ENCODE results near the gene KRT72. TPM values are rescaled to one million over a fixed set of nuclear protein-coding genes. Genes with fewer than 3 reads are reported as not detected.

Gene KRT72
- total and polyA plus RNA-seq, 2 experiments from 2014 or later = not detected

- WGBS (ENCODE audit: low lambda C conversion rate, missing lambda C conversion rate) = 58% methylated on average over 2 of the region's 2 CpGs
- Histone ChIP-seq H3K9me3 (ENCODE audit: low read depth) (no peaks in the 10 kb centered on the region), H3K4me3 (no peak overlapping the region), H3K4me2 (no peak overlapping the region), H2AFZ (no peak overlapping the region), H4K20me1 (ENCODE audit: insufficient read depth, poor library complexity, severe bottlenecking) (no peaks in the 10 kb centered on the region), H3K79me2 (no peaks in the 10 kb centered on the region), H3K27me3 (peaks cover 10% of the 10 kb centered on the region), H3K4me1 (ENCODE audit: insufficient read depth) (no peaks in the 10 kb centered on the region), H3K9me2 (replicated peaks; ENCODE audit: insufficient read depth) (no peaks in the 10 kb centered on the region), H3K27ac (no peak overlapping the region), H3K36me3 (replicated peaks; ENCODE audit: insufficient read depth, low read depth) (no peaks in the 10 kb centered on the region)
- TF ChIP-seq EZH2 (IDR thresholded peaks at IDR 0.05; ENCODE audit: borderline replicate concordance) = no peak
- TF ChIP-seq EZH2phosphoT487 (IDR thresholded peaks at IDR 0.05; ENCODE audit: low read depth, severe bottlenecking, unreplicated experiment) = no peak
- no peak for TF ChIP-seq CTCF (IDR thresholded peaks at IDR 0.05; ENCODE audit: poor library complexity)
- DNase-seq (ENCODE audit: low spot score) = no peak
Observed at GRCh38 chr12:52627395-52628110, 26.3 kb upstream of the KRT72 start.

GRCh38 chr12:52622349-52622748 is 21.1 kb upstream of the KRT72 start:
- Histone ChIP-seq H2AFZ (no peak overlapping the region), H3K27me3 (peaks cover 16% of the 10 kb centered on the region), H4K20me1 (ENCODE audit: insufficient read depth, poor library complexity, severe bottlenecking) (no peaks in the 10 kb centered on the region), H3K4me3 (no peak overlapping the region), H3K4me1 (ENCODE audit: insufficient read depth) (no peaks in the 10 kb centered on the region), H3K9me2 (replicated peaks; ENCODE audit: insufficient read depth) (no peaks in the 10 kb centered on the region), H3K9me3 (ENCODE audit: low read depth) (no peaks in the 10 kb centered on the region), H3K4me2 (no peak overlapping the region), H3K79me2 (no peaks in the 10 kb centered on the region), H3K27ac (no peak overlapping the region), H3K36me3 (replicated peaks; ENCODE audit: insufficient read depth, low read depth) (no peaks in the 10 kb centered on the region)
- TF ChIP-seq EZH2phosphoT487 (IDR thresholded peaks at IDR 0.05; ENCODE audit: low read depth, severe bottlenecking, unreplicated experiment) = no peak
- TF ChIP-seq EZH2 (IDR thresholded peaks at IDR 0.05; ENCODE audit: borderline replicate concordance) = no peak
- no peak for TF ChIP-seq CTCF (IDR thresholded peaks at IDR 0.05; ENCODE audit: poor library complexity)
- 69% methylated on average over 5 of the region's 5 CpGs for WGBS (ENCODE audit: low lambda C conversion rate, missing lambda C conversion rate)
- no peak for DNase-seq (ENCODE audit: low spot score)

GRCh38 chr12:52618866-52619265 is 17.6 kb upstream of the KRT72 start:
- no peaks in the 10 kb centered on the region for H3K9me2 ChIP-seq (replicated peaks; ENCODE audit: insufficient read depth)
- no peaks in the 10 kb centered on the region for H3K79me2 ChIP-seq
- H4K20me1 ChIP-seq (ENCODE audit: insufficient read depth, poor library complexity, severe bottlenecking) = no peaks in the 10 kb centered on the region
- H3K4me1 ChIP-seq (ENCODE audit: insufficient read depth) = no peaks in the 10 kb centered on the region
- H3K27me3 ChIP-seq = peaks cover 6% of the 10 kb centered on the region
- no peak overlapping the region for H3K4me2 ChIP-seq
- no peaks in the 10 kb centered on the region for H3K36me3 ChIP-seq (replicated peaks; ENCODE audit: insufficient read depth, low read depth)
- 89% methylated on average over 2 of the region's 2 CpGs for WGBS (ENCODE audit: low lambda C conversion rate, missing lambda C conversion rate)
- no peak overlapping the region for H3K4me3 ChIP-seq
- DNase-seq (ENCODE audit: low spot score) = no peak
- no peak overlapping the region for H3K27ac ChIP-seq
- no peak overlapping the region for H2AFZ ChIP-seq
- TF ChIP-seq EZH2 (IDR thresholded peaks at IDR 0.05; ENCODE audit: borderline replicate concordance) (no peak), EZH2phosphoT487 (IDR thresholded peaks at IDR 0.05; ENCODE audit: low read depth, severe bottlenecking, unreplicated experiment) (no peak)
- no peaks in the 10 kb centered on the region for H3K9me3 ChIP-seq (ENCODE audit: low read depth)

GRCh38 chr12:52618216-52618615 is 17.0 kb upstream of the KRT72 start, which contains the start of gene KRT73:
Gene KRT73, minus strand, starts transcription at chr12:52618559. Its CDS starts 35 bp downstream, at chr12:52618524.
- Histone ChIP-seq H4K20me1 (ENCODE audit: insufficient read depth, poor library complexity, severe bottlenecking) (no peaks in the 10 kb centered on the region), H3K4me3 (no peak within 1 kb of the TSS), H3K4me1 (ENCODE audit: insufficient read depth) (no peaks in the 10 kb centered on the region), H3K4me2 (no peak within 1 kb of the TSS), H3K9me3 (ENCODE audit: low read depth) (no peaks in the 10 kb centered on the region), H3K27me3 (peaks cover 6% of the 10 kb centered on the region), H2AFZ (no peak within 1 kb of the TSS), H3K9me2 (replicated peaks; ENCODE audit: insufficient read depth) (no peaks in the 10 kb centered on the region), H3K27ac (no peak within 1 kb of the TSS), H3K36me3 (replicated peaks; ENCODE audit: insufficient read depth, low read depth) (no peaks in the 10 kb centered on the region), H3K79me2 (no peaks in the 10 kb centered on the region)
- TF ChIP-seq EZH2 (IDR thresholded peaks at IDR 0.05; ENCODE audit: borderline replicate concordance) (no peak), EZH2phosphoT487 (IDR thresholded peaks at IDR 0.05; ENCODE audit: low read depth, severe bottlenecking, unreplicated experiment) (no peak), CTCF (IDR thresholded peaks at IDR 0.05; ENCODE audit: poor library complexity) (no peak)
- DNase-seq (ENCODE audit: low spot score) = no peak
- WGBS (ENCODE audit: low lambda C conversion rate, missing lambda C conversion rate) = 94% methylated on average over 13 of the region's 14 CpGs

All from hepatocyte (in vitro differentiated cells).